ENCODE results near the gene PLEKHO1. TPM values are rescaled to one million over a fixed set of nuclear protein-coding genes. Genes with fewer than 3 reads are reported as not detected.

The PLEKHO1 gene
- total and polyA plus RNA-seq, 2 donors (not counting 1 experiment from before 2014, with no cell fraction given) = 48.3 to 65.6 TPM

DNA sequence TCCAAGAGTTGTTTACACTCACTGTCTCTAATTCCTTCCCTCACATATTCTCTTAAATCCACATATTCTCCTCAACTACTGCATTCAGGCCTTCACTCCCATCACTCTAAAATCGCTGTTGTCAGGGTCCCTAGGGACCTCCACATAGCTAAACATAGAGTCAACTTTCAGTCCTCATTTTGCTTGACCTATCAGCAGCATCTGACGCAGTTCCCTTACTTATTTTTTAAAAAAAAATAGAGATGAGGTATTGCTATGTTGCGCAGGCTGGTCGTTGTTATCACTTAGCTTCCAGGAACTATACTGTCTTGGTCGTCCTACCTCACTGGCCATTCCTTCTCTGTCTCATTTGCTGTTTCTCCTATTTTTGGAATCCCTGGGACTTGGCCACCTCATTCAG is 11.7 kb upstream of the PLEKHO1 start:
- peak overlapping the region; percentile 35 for H3K27ac ChIP-seq (ENCODE audit: insufficient read depth, low read length)
- no peak overlapping the region for H3K4me3 ChIP-seq (replicated peaks in 1 of 4; ENCODE audit: control extremely low read depth in 1 of 4, insufficient read depth in 1 of 4, low read depth in 3 of 4, low read length in 4 of 4)
- no peak overlapping the region for H2AFZ ChIP-seq (ENCODE audit: low read length)
- no peak for DNase-seq (ENCODE audit: low read depth in 2 of 2)
- H4K20me1 ChIP-seq (ENCODE audit: control insufficient read depth, extremely low read depth, insufficient read depth, low read length) = no peaks in the 10 kb centered on the region
- H3K4me1 ChIP-seq (ENCODE audit: control insufficient read depth, extremely low read depth, insufficient read depth, low read length) = peaks cover 5% of the 10 kb centered on the region
- no peak for TF ChIP-seq EZH2 (IDR thresholded peaks at IDR 0.05; ENCODE audit: low read length, missing control alignments)
- TF ChIP-seq, protein P1, sequence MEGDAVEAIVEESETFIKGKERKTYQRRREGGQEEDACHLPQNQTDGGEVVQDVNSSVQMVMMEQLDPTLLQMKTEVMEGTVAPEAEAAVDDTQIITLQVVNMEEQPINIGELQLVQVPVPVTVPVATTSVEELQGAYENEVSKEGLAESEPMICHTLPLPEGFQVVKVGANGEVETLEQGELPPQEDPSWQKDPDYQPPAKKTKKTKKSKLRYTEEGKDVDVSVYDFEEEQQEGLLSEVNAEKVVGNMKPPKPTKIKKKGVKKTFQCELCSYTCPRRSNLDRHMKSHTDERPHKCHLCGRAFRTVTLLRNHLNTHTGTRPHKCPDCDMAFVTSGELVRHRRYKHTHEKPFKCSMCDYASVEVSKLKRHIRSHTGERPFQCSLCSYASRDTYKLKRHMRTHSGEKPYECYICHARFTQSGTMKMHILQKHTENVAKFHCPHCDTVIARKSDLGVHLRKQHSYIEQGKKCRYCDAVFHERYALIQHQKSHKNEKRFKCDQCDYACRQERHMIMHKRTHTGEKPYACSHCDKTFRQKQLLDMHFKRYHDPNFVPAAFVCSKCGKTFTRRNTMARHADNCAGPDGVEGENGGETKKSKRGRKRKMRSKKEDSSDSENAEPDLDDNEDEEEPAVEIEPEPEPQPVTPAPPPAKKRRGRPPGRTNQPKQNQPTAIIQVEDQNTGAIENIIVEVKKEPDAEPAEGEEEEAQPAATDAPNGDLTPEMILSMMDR (conservative IDR thresholded peaks at IDR 0.05 in 1 of 2, IDR thresholded peaks at IDR 0.05 in 1 of 2; ENCODE audit: low read depth in 1 of 2, low read length in 2 of 2) = no peak
- H3K4me2 ChIP-seq (ENCODE audit: extremely low read depth, insufficient read depth, low read length) = no peak overlapping the region
- H3K9me3 ChIP-seq (ENCODE audit: control insufficient read depth, insufficient read depth, low read depth, low read length) = no peaks in the 10 kb centered on the region
- no peaks in the 10 kb centered on the region for H3K36me3 ChIP-seq (ENCODE audit: control insufficient read depth, insufficient read depth, low read length)
- no peaks in the 10 kb centered on the region for H3K27me3 ChIP-seq (ENCODE audit: control insufficient read depth, insufficient read depth, low read length)
- H3K9ac ChIP-seq (ENCODE audit: insufficient read depth, low read length) = no peak overlapping the region
- no peaks in the 10 kb centered on the region for H3K79me2 ChIP-seq (ENCODE audit: control insufficient read depth, insufficient read depth, low read length)

DNA sequence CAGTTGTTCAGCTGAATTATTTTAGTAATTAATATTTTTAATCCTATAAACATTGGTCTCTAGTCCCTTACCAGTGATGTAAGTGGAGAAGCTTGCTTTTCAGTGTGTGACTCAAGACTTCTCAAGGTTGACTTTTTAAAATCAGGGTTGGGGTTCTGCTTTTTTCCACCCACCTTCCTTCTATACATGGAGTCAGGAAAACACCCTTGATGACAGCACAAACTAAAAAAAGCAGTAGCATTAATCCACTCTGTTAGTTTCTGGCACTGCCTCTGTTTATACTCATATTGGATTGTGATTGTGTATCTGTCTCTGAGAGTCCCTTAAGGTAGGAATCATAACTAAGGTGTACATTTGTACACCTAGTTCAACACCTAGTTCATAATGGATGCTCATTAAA is 8.3 kb upstream of the PLEKHO1 start:
- Histone ChIP-seq H4K20me1 (ENCODE audit: control insufficient read depth, extremely low read depth, insufficient read depth, low read length) (no peaks in the 10 kb centered on the region), H3K9me3 (ENCODE audit: control insufficient read depth, insufficient read depth, low read depth, low read length) (no peaks in the 10 kb centered on the region), H3K4me3 (replicated peaks in 1 of 4; ENCODE audit: control extremely low read depth in 1 of 4, insufficient read depth in 1 of 4, low read depth in 3 of 4, low read length in 4 of 4) (no peak overlapping the region), H2AFZ (ENCODE audit: low read length) (no peak overlapping the region), H3K79me2 (ENCODE audit: control insufficient read depth, insufficient read depth, low read length) (no peaks in the 10 kb centered on the region), H3K36me3 (ENCODE audit: control insufficient read depth, insufficient read depth, low read length) (no peaks in the 10 kb centered on the region), H3K4me2 (ENCODE audit: extremely low read depth, insufficient read depth, low read length) (no peak overlapping the region), H3K4me1 (ENCODE audit: control insufficient read depth, extremely low read depth, insufficient read depth, low read length) (no peaks in the 10 kb centered on the region), H3K27me3 (ENCODE audit: control insufficient read depth, insufficient read depth, low read length) (no peaks in the 10 kb centered on the region), H3K9ac (ENCODE audit: insufficient read depth, low read length) (no peak overlapping the region), H3K27ac (ENCODE audit: insufficient read depth, low read length) (no peak overlapping the region)
- no peak for TF ChIP-seq EZH2 (IDR thresholded peaks at IDR 0.05; ENCODE audit: low read length, missing control alignments)
- TF ChIP-seq, protein P1 (conservative IDR thresholded peaks at IDR 0.05 in 1 of 2, IDR thresholded peaks at IDR 0.05 in 1 of 2; ENCODE audit: low read depth in 1 of 2, low read length in 2 of 2) = no peak
- no peak for DNase-seq (ENCODE audit: low read depth in 2 of 2)

DNA sequence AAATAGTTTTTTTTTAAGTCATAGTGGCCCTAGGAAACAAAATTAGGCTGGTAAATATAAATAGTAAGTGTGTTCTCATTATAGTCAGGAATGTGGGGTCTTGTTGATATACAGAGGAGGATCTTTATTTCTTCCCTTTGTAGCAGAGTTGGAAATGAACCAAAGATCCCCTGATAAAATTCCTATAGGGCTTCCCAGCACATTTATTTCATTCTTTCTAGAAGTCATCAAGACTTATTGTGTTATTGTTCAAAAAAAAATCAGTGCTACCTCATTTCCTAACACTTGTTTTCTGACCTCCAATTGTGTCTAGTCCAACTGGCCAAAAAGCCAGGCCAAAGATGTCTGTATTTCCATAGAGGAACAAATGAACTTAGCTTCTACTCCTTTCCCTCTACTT is 7.6 kb upstream of the PLEKHO1 start:
- no peak overlapping the region for H3K4me3 ChIP-seq (replicated peaks in 1 of 4; ENCODE audit: control extremely low read depth in 1 of 4, insufficient read depth in 1 of 4, low read depth in 3 of 4, low read length in 4 of 4)
- no peaks in the 10 kb centered on the region for H3K9me3 ChIP-seq (ENCODE audit: control insufficient read depth, insufficient read depth, low read depth, low read length)
- H3K27me3 ChIP-seq (ENCODE audit: control insufficient read depth, insufficient read depth, low read length) = no peaks in the 10 kb centered on the region
- H3K4me1 ChIP-seq (ENCODE audit: control insufficient read depth, extremely low read depth, insufficient read depth, low read length) = no peaks in the 10 kb centered on the region
- no peak overlapping the region for H3K9ac ChIP-seq (ENCODE audit: insufficient read depth, low read length)
- no peaks in the 10 kb centered on the region for H4K20me1 ChIP-seq (ENCODE audit: control insufficient read depth, extremely low read depth, insufficient read depth, low read length)
- no peak overlapping the region for H3K27ac ChIP-seq (ENCODE audit: insufficient read depth, low read length)
- H2AFZ ChIP-seq (ENCODE audit: low read length) = no peak overlapping the region
- no peak for DNase-seq (ENCODE audit: low read depth in 2 of 2)
- no peaks in the 10 kb centered on the region for H3K79me2 ChIP-seq (ENCODE audit: control insufficient read depth, insufficient read depth, low read length)
- H3K36me3 ChIP-seq (ENCODE audit: control insufficient read depth, insufficient read depth, low read length) = no peaks in the 10 kb centered on the region
- TF ChIP-seq EZH2 (IDR thresholded peaks at IDR 0.05; ENCODE audit: low read length, missing control alignments) = no peak
- TF ChIP-seq, protein P1 (conservative IDR thresholded peaks at IDR 0.05 in 1 of 2, IDR thresholded peaks at IDR 0.05 in 1 of 2; ENCODE audit: low read depth in 1 of 2, low read length in 2 of 2) = no peak
- H3K4me2 ChIP-seq (ENCODE audit: extremely low read depth, insufficient read depth, low read length) = no peak overlapping the region

All from fibroblast of lung (primary cell).